Adipocyte (in vitro differentiated cells): ENCODE measurements around the gene ELP2.

Source experiments
- DNase-seq: peaks from one replicate; pipeline ENCODE4 v3.0.0-alpha.2; 2015; ENCODE audit warnings: low read depth
- H3K27me3 ChIP-seq: replicated peaks from 2 replicates; pipeline ENCODE4 v1.7.0; 2013; ENCODE audit warnings: mild to moderate bottlenecking, low read length, moderate library complexity; ENCODE audit not compliant: control insufficient read depth, insufficient read depth
- H3K36me3 ChIP-seq: 2 replicates; pipeline ENCODE4 v1.7.0; 2013; ENCODE audit warnings: low read length, mild to moderate bottlenecking, moderate library complexity; ENCODE audit not compliant: control insufficient read depth, insufficient read depth, severe bottlenecking
- H3K4me1 ChIP-seq: 2 replicates; pipeline ENCODE4 v1.7.0; 2013; ENCODE audit warnings: mild to moderate bottlenecking, low read length, moderate library complexity; ENCODE audit not compliant: control insufficient read depth, insufficient read depth
- H3K4me3 ChIP-seq: 2 replicates; pipeline ENCODE4 v1.7.0; 2013; ENCODE audit warnings: mild to moderate bottlenecking, low read length, moderate library complexity
- H3K9ac ChIP-seq: 2 replicates; pipeline ENCODE4 v1.7.0; 2013; ENCODE audit warnings: mild to moderate bottlenecking, low read length, moderate library complexity
- H3K9me3 ChIP-seq: 2 replicates; pipeline ENCODE4 v1.7.0; 2013; ENCODE audit warnings: mild to moderate bottlenecking, low read length, moderate library complexity; ENCODE audit not compliant: control insufficient read depth

Gene ELP2

DNA sequence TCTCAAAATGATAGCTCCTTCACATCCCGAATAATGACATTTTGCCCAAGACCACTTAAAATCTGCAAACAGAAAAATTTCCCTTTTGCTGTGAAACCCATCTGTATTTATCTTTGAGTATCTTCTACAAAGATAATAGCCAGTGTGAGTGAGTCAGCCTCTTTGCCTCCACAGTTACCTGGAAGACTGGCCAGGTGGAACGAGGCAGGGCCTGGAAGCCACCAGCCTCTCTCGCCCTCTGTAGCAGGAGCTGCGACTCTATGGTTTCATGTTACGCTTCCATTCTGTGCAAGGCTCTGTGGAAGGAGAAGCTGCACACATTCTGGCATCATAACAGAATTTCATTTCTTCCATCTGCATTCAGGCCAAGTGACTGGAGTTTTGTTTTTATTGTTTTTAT is 9.5 kb downstream of the ELP2 start:
- Histone ChIP-seq H3K9me3 (no peaks in the 10 kb centered on the region), H3K27me3 (no peaks in the 10 kb centered on the region), H3K36me3 (peaks cover 72% of the 10 kb centered on the region), H3K4me1 (no peaks in the 10 kb centered on the region), H3K4me3 (no peak overlapping the region), H3K9ac (no peak overlapping the region)
- no peak for DNase-seq

DNA sequence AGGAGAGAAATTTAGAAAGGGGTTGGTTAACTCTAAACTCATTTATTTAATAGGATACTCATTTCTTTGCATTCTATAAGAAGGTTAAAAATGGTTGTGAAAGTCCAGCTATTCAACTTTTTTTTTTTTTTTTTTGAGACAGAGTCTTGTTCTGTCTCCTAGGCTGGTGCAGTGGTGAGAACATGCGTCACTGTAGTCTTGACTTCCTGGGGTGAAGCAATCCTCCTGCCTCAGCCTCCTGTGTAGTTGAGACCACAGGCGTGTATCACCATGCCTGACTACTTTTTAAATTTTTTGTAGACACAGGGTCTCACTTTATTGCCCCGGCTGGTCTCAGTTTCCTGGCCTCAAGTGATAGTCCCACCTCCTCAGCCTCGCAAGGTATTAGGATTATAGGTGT is 11.9 kb downstream of the ELP2 start:
- Histone ChIP-seq H3K4me1 (no peaks in the 10 kb centered on the region), H3K36me3 (peaks cover 91% of the 10 kb centered on the region), H3K9ac (no peak overlapping the region), H3K4me3 (no peak overlapping the region), H3K27me3 (no peaks in the 10 kb centered on the region), H3K9me3 (no peaks in the 10 kb centered on the region)
- no peak for DNase-seq

DNA sequence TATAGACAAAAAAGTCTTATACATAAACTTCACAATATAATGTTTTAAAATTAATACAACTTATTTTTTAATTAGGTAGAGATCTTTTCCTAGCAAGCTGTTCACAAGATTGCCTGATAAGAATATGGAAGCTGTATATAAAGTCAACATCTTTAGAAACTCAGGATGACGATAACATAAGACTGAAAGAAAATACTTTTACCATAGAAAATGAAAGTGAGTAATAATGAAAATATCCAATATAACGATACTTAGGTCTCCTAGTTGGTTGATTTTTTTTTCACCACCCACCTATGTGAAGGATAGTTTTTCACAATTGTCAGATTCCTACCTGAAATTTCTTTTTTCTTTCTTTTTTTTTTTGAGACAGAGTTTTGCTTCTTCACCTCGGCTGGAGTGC is 13.1 kb downstream of the ELP2 start:
- Histone ChIP-seq H3K36me3 (peaks cover 92% of the 10 kb centered on the region), H3K4me1 (no peaks in the 10 kb centered on the region), H3K4me3 (no peak overlapping the region)

DNA sequence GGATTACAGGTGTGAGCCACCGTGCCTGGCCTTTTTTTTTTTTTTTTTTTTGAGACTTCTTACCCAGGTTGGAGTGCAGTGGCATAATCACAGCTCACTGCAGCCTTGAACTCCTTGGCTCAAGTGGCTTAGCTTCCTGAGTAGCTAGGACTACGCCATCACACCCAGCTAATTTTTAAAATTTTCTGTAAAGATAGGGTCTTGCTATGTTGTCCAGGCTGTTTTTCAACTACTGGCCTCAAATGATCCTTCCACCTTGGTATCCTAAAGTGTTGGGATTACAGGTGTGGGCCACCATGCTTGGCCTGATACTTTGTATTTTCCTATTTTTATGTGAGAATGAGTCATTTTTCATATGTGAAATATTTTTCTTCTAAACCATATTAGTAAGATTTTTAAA is 13.7 kb downstream of the ELP2 start:
- Histone ChIP-seq H3K9me3 (no peaks in the 10 kb centered on the region), H3K4me3 (no peak overlapping the region), H3K27me3 (no peaks in the 10 kb centered on the region), H3K4me1 (no peaks in the 10 kb centered on the region), H3K36me3 (peaks cover 92% of the 10 kb centered on the region), H3K9ac (no peak overlapping the region)
- no peak for DNase-seq

More for the DNA sequence above, 13.1 kb downstream of the ELP2 start:
- Histone ChIP-seq H3K27me3 (no peaks in the 10 kb centered on the region), H3K9ac (no peak overlapping the region), H3K9me3 (no peaks in the 10 kb centered on the region)
- no peak for DNase-seq

DNA sequence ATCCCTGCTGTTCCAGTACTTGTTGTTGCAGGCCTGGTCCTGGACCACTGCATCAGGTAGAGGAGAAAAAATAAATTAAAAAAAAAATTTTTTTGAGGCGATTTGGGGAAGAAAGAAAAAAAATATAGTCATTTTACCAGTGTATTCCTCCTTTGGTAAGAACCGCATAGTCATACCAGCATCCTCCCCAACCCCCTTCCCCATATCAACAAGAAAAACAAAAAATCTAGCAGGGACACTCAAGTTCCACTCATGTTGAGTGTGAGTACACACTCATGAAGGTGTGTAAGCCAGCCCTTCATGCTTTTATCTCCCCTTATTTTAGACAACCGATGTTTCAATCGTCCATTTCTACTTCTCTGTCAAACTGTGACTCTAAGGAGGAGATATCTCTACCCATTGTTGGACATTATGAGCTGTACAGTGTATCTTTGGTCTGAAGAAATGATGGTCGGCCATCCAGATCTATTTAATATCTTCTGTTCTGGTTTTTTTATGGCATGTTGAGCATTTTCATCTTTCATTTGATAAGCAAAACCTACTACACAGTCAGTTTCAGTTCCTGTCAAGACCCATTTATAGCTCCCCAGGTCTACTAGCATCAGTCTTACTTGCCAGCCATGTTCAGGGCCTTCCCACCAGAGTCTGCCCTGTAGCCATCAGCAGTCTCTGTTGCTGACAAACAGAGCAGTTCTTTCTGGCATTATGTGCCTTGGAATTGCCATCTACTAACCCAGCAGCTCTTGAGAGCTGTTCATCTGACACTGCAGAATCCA is 20.0 kb downstream of the ELP2 start:
- Histone ChIP-seq H3K36me3 (peaks cover 92% of the 10 kb centered on the region), H3K4me1 (peaks cover 18% of the 10 kb centered on the region), H3K9me3 (no peaks in the 10 kb centered on the region), H3K4me3 (no peak overlapping the region), H3K9ac (no peak overlapping the region), H3K27me3 (no peaks in the 10 kb centered on the region)
- no peak for DNase-seq

DNA sequence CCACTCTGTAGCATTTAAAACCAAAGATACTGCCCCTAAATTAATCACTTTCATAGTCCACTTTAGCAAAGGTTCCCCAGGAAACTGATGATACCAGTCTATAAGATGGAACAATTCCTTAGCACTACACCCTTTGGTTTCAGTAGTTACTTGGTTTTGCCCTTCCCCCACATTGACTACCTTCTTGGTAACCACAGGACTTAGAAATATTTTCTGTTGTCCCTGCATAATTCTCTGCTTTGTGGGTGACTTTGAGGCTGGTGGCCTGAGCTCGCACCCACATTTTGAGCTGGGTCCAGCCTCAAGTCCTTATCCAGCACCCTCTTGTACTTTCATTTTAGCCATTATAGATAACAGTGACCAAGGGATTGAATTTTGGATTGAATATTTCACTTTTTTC is 23.1 kb downstream of the ELP2 start:
- H3K36me3 ChIP-seq: peaks cover 87% of the 10 kb centered on the region
- no peaks in the 10 kb centered on the region for H3K9me3 ChIP-seq
- H3K4me1 ChIP-seq: peaks cover 23% of the 10 kb centered on the region
- no peaks in the 10 kb centered on the region for H3K27me3 ChIP-seq
- no peak overlapping the region for H3K4me3 ChIP-seq
- DNase-seq: no peak
- H3K9ac ChIP-seq: no peak overlapping the region

DNA sequence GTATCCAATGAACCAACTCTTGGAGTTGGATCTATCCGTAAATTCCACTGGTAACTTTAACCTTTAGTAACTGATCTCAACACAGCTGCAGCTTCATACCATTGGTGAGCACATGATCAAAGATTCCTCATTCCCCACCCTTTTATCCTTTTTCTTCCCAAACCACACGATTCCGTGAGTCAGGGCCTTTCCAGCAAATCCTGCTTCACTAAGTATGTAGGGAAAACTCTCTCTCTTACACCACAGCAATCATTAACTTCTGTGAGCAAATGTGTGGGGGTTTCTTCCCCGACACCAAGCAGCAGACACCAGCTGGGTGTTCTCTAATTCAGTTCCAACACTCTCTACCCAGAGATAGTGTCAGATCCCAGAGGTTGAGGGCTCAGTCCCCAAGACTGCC is 23.5 kb downstream of the ELP2 start:
- peaks cover 27% of the 10 kb centered on the region for H3K4me1 ChIP-seq
- no peaks in the 10 kb centered on the region for H3K9me3 ChIP-seq
- DNase-seq: peak; percentile 57
- H3K36me3 ChIP-seq: peaks cover 83% of the 10 kb centered on the region
- H3K27me3 ChIP-seq: no peaks in the 10 kb centered on the region
- no peak overlapping the region for H3K4me3 ChIP-seq
- H3K9ac ChIP-seq: peak overlapping the region; percentile 60

DNA sequence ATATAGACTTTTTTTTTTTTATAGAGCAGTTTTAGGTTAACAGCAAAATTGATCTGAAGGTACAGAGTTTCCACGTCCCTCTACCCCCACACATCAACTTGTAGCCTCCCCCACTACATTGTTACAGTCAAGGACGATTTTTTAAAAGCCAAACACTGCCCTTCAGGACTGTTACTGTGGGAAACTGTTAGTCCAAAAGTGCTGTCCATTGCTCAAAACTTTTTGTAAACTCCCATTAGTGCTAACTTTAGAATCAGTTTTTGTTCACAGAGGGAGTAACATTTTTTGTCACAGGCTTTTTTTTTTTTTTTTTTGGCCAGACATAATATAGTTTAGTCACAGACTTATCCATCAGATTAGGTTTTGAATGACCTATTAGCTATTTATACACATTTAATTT is 24.1 kb downstream of the ELP2 start:
- Histone ChIP-seq H3K27me3 (no peaks in the 10 kb centered on the region), H3K4me1 (peaks cover 33% of the 10 kb centered on the region), H3K9me3 (no peaks in the 10 kb centered on the region), H3K36me3 (peaks cover 80% of the 10 kb centered on the region), H3K9ac (peak overlapping the region; percentile 60), H3K4me3 (no peak overlapping the region)
- no peak for DNase-seq

DNA sequence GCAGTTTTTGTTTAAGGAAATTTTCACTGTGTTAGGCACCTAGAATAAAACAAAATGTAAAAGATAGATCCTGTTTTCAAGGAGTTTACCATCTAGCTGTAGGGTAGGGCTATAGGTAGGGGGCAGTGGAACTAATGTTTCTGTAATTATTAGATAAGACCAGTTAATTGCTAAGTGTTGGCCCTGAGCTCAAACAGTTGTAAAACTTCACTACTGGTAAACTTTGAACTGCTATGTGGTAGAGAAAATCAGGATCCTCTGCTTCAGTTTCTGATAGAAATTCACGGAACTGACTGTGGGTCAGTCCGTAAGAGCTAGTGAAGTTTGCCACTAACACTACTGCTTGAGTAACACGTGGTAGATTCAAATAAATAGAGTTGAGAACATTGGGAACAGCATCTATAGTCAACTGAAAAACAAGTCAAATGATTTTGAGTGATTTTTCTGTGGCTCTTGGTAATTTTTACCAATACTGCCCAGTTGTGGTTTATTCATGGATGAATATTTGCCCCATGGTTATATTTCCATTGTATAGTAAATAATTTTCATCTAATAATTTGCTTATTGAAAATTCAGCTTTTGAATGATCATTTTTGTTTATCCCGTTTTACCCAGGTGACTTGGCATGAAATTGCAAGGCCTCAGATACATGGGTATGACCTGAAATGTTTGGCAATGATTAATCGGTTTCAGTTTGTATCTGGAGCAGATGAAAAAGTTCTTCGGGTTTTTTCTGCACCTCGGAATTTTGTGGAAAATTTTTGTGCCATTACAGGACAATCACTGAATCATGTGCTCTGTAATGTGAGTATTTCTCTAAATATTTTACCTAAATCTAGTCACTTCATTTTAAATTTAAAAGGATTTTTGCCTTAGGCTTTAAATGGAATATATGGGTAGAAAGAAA is 26.4 kb downstream of the ELP2 start:
- H3K9me3 ChIP-seq: no peaks in the 10 kb centered on the region
- peaks cover 35% of the 10 kb centered on the region for H3K4me1 ChIP-seq
- DNase-seq: peak; percentile 45
- H3K27me3 ChIP-seq: no peaks in the 10 kb centered on the region
- H3K4me3 ChIP-seq: no peak overlapping the region
- H3K36me3 ChIP-seq: peaks cover 80% of the 10 kb centered on the region
- H3K9ac ChIP-seq: no peak overlapping the region

DNA sequence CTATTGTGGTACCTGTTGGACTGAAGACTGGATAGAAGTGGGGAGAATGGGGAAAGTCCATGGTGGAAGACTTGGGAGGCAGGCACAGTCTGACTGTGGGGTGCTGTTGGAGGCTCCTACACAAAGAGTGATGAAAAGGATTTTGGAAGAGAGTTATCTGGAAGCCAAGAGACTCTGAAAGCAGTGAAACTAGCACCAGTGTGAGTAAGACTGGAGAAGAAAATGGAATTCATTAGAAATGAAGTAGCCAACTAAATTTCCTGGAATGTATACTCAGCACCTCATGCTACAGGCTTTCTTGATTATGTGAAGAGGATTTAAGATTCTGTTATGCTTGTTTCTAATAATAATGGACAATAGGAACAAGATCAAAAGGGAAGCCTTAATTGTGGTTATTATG is 27.7 kb downstream of the ELP2 start:
- H3K4me3 ChIP-seq: no peak overlapping the region
- peaks cover 85% of the 10 kb centered on the region for H3K36me3 ChIP-seq
- no peaks in the 10 kb centered on the region for H3K27me3 ChIP-seq
- H3K4me1 ChIP-seq: peaks cover 32% of the 10 kb centered on the region
- no peak overlapping the region for H3K9ac ChIP-seq
- no peaks in the 10 kb centered on the region for H3K9me3 ChIP-seq
- DNase-seq: peak; percentile 19

DNA sequence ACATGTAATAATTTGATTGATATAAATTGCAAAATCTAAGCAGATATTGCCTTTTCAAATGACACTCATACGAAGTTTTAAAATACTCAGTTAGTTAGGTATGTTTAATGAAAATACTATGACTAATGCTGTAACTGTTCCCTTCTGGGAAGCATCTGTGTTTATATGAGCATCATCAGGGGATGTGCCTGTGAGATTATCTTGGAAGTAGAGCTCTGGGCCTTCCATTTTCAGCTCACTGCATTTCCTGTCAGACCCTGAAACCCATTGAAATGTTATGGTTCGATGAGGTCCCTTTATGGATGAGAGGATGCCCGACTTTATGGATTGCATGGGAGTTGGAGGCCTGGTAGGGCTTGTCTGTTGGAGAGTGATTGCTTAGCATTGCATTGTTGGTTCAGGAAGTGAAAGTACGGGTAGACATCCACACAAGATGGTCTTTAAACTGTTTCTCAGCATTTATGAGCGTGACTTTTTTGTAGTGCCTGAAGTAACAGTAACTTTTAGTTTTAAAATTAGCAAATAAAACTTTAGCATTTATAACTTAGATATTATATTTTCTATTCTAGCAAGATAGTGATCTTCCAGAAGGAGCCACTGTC is 28.7 kb downstream of the ELP2 start:
- H3K4me1 ChIP-seq: peaks cover 22% of the 10 kb centered on the region
- peaks cover 85% of the 10 kb centered on the region for H3K36me3 ChIP-seq

More for the DNA sequence above, 28.7 kb downstream of the ELP2 start:
- Histone ChIP-seq H3K27me3 (no peaks in the 10 kb centered on the region), H3K9ac (no peak overlapping the region), H3K4me3 (no peak overlapping the region), H3K9me3 (no peaks in the 10 kb centered on the region)
- DNase-seq: peak; percentile 75
